ENCODE results near the gene NOL11.
"Not testable (repeated sequence)": the region's sequence is repeated elsewhere in the genome, so short reads cannot be mapped to it uniquely, and the experiment has no call there.

Gene NOL11

GRCh38 chr17:67689534-67690177 lies 28.1 kb upstream of the NOL11 start:
- DNase-seq (ENCODE audit: low read depth) = peak; percentile 35
- peak; percentile 62 for TF ChIP-seq CTCF (IDR thresholded peaks at IDR 0.05; ENCODE audit: control insufficient read depth, extremely low read depth, insufficient read depth)
- no peak overlapping the region for H3K4me3 ChIP-seq (ENCODE audit: low read depth, low read length)

GRCh38 chr17:67693811-67694210 lies 23.9 kb upstream of the NOL11 start:
- no peak for TF ChIP-seq CTCF (IDR thresholded peaks at IDR 0.05; ENCODE audit: control insufficient read depth, extremely low read depth, insufficient read depth)
- no peak for DNase-seq (ENCODE audit: low read depth)
- H3K4me3 ChIP-seq (ENCODE audit: low read depth, low read length) = no peak overlapping the region

- no peak overlapping the region for H3K4me3 ChIP-seq (ENCODE audit: low read depth, low read length)
- no peak for TF ChIP-seq CTCF (IDR thresholded peaks at IDR 0.05; ENCODE audit: control insufficient read depth, extremely low read depth, insufficient read depth)
- no peak for DNase-seq (ENCODE audit: low read depth)
These were observed 21.4 kb upstream of the NOL11 start for GRCh38 chr17:67696347-67696746.

- no peak overlapping the region for H3K4me3 ChIP-seq (ENCODE audit: low read depth, low read length)
- TF ChIP-seq CTCF (IDR thresholded peaks at IDR 0.05; ENCODE audit: control insufficient read depth, extremely low read depth, insufficient read depth) = no peak
- no peak for DNase-seq (ENCODE audit: low read depth)
These were observed 20.8 kb upstream of the NOL11 start for GRCh38 chr17:67696853-67697498.

- no peak overlapping the region for H3K4me3 ChIP-seq (ENCODE audit: low read depth, low read length)
- TF ChIP-seq CTCF (IDR thresholded peaks at IDR 0.05; ENCODE audit: control insufficient read depth, extremely low read depth, insufficient read depth) = no peak
- DNase-seq (ENCODE audit: low read depth) = no peak
These were observed 17.6 kb upstream of the NOL11 start for GRCh38 chr17:67700037-67700724.

GRCh38 chr17:67700725-67701119 lies 17.0 kb upstream of the NOL11 start:
- TF ChIP-seq CTCF (IDR thresholded peaks at IDR 0.05; ENCODE audit: control insufficient read depth, extremely low read depth, insufficient read depth) = no peak
- no peak for DNase-seq (ENCODE audit: low read depth)
- H3K4me3 ChIP-seq (ENCODE audit: low read depth, low read length) = no peak overlapping the region

GRCh38 chr17:67702861-67703260 lies 14.9 kb upstream of the NOL11 start:
- H3K4me3 ChIP-seq (ENCODE audit: low read depth, low read length); DNase-seq (ENCODE audit: low read depth): not testable (repeated sequence)

Measured in LNCaP clone FGC (cell line).